Vagina (tissue), 2 donors: ENCODE results near the gene MPLKIP. TPM values are rescaled to one million over a fixed set of nuclear protein-coding genes. Genes with fewer than 3 reads are reported as not detected.
A peak's percentile ranks its signal among the peaks of the same experiment; 100 is the strongest.
"Not testable (repeated sequence)": the region's sequence is repeated elsewhere in the genome, so short reads cannot be mapped to it uniquely, and the experiment has no call there.

Source experiments
- DNase-seq, 2 donors: peaks; one replicate each; pipeline ENCODE4 v3.0.0-alpha.2; 2017; ENCODE audit errors: extremely low spot score in 2 of 2
- H3K27ac ChIP-seq: fragments of 200-600 bp; sonication (generic); one replicate; pipeline ENCODE4 v1.5.1; 2019
- H3K27me3 ChIP-seq: fragments of 200-600 bp; sonication (generic); one replicate; pipeline ENCODE4 v1.5.1; 2019
- H3K36me3 ChIP-seq, 2 donors: fragments of 200-600 bp; sonication (generic); one replicate each; pipeline ENCODE4 v1.5.1; 2017 to 2019
- H3K4me1 ChIP-seq: fragments of 200-600 bp; sonication (generic); one replicate; pipeline ENCODE4 v1.5.1; 2019
- H3K4me3 ChIP-seq, 2 donors: fragments of 200-600 bp; sonication (generic); 1 replicate in 1 of 2; 2 replicates in 1 of 2; pipeline ENCODE4 v1.5.1; 2016 to 2019
- H3K9me3 ChIP-seq: fragments of 200-600 bp; sonication (generic); one replicate; pipeline ENCODE4 v1.5.1; 2019
- CTCF ChIP-seq, 3 experiments: fragments of 450-650 bp in 2 of 3; fragments of 200-600 bp in 1 of 3; sonication (generic) in 1 of 3; IDR thresholded peaks; one replicate each; pipeline ENCODE4 v1.5.1; 2017 to 2019; ENCODE audit warnings: antibody characterized with exemption in 3 of 3, mild to moderate bottlenecking in 2 of 3, moderate library complexity in 2 of 3
- POLR2A ChIP-seq, 2 donors: fragments of 450-650 bp; IDR thresholded peaks; one replicate each; pipeline ENCODE4 v1.6.1; 2017; ENCODE audit warnings: antibody characterized with exemption in 2 of 2, mild to moderate bottlenecking in 2 of 2, moderate library complexity in 2 of 2
- POLR2AphosphoS5 ChIP-seq, 2 donors: sonication (generic); formaldehyde crosslinking; IDR thresholded peaks; one replicate each; pipeline ENCODE4 v1.9.0; 2017; ENCODE audit warnings: antibody characterized with exemption in 2 of 2, mild to moderate bottlenecking in 2 of 2, low read depth in 1 of 2; ENCODE audit not compliant: insufficient read depth in 1 of 2
- intact Hi-C: fragments of 100-400 bp; cut with DNase I; formaldehyde crosslinking; loops from one replicate; pipeline ENCODE4 v1.15.1; 2023
- total RNA-seq: library from RNA; depleted of rRNA; stranded (reverse); fragments of >200 nt; gene quantifications from one replicate; pipeline ENCODE4 v1.2.3, GENCODE V29; 2016

MPLKIP gene
- 32.4 TPM for total RNA-seq

- no peaks in the 10 kb centered on the region for H3K36me3 ChIP-seq
- peak within 1 kb of the TSS; percentile 89 for H3K27ac ChIP-seq
- no peaks in the 10 kb centered on the region for H3K27me3 ChIP-seq
- intact Hi-C loops: no loop called here
- TF ChIP-seq POLR2A (IDR thresholded peaks at IDR 0.05) (peak in 1 of 2 donors; percentile 10), POLR2AphosphoS5 (IDR thresholded peaks at IDR 0.05; ENCODE audit: insufficient read depth in 1 of 2, low read depth in 1 of 2) (peak; percentile 79 to 84), CTCF (IDR thresholded peaks at IDR 0.05) (peak; percentile 65 to 95 (median 89))
- peak in 1 of 2 donors; percentile 91 for DNase-seq
- peaks cover 39% of the 10 kb centered on the region for H3K4me1 ChIP-seq
- no peaks in the 10 kb centered on the region for H3K9me3 ChIP-seq
- H3K4me3 ChIP-seq: peak within 1 kb of the TSS; percentile 85 to 96
Observed at GRCh38 chr7:40134428-40135316, at the start of gene MPLKIP, which contains the start of gene SUGCT. Gene MPLKIP (minus strand): TSS chr7:40134622. CDS start chr7:40134567, 55 bp downstream. Gene SUGCT (plus strand): TSS chr7:40135005.

- intact Hi-C loops: no loop called here
- DNase-seq: no peak
- Histone ChIP-seq H3K4me1 (no peaks in the 10 kb centered on the region), H3K27ac (no peak overlapping the region), H3K4me3 (no peak overlapping the region), H3K27me3 (no peaks in the 10 kb centered on the region), H3K9me3 (no peaks in the 10 kb centered on the region), H3K36me3 (no peaks in the 10 kb centered on the region)
- no peak for TF ChIP-seq CTCF (IDR thresholded peaks at IDR 0.05)
Observed at GRCh38 chr7:40182452-40182851, 48.0 kb upstream of the MPLKIP start.

- TF ChIP-seq CTCF (IDR thresholded peaks at IDR 0.05) (no peak), POLR2AphosphoS5 (IDR thresholded peaks at IDR 0.05; ENCODE audit: insufficient read depth in 1 of 2, low read depth in 1 of 2) (no peak), POLR2A (IDR thresholded peaks at IDR 0.05) (no peak)
- intact Hi-C loops: no loop called here
- Histone ChIP-seq H3K9me3 (no peaks in the 10 kb centered on the region), H3K4me3 (no peak overlapping the region), H3K27me3 (no peaks in the 10 kb centered on the region), H3K4me1 (no peaks in the 10 kb centered on the region), H3K27ac (no peak overlapping the region), H3K36me3 (no peaks in the 10 kb centered on the region)
- no peak for DNase-seq
Observed at GRCh38 chr7:40177071-40177470, 42.6 kb upstream of the MPLKIP start.

- no peaks in the 10 kb centered on the region for H3K36me3 ChIP-seq
- TF ChIP-seq POLR2AphosphoS5 (IDR thresholded peaks at IDR 0.05; ENCODE audit: insufficient read depth in 1 of 2, low read depth in 1 of 2): no peak
- TF ChIP-seq CTCF (IDR thresholded peaks at IDR 0.05): no peak
- no peak for TF ChIP-seq POLR2A (IDR thresholded peaks at IDR 0.05)
- no peaks in the 10 kb centered on the region for H3K27me3 ChIP-seq
- H3K27ac ChIP-seq: no peak overlapping the region
- no peak for DNase-seq
- no peaks in the 10 kb centered on the region for H3K4me1 ChIP-seq
- intact Hi-C loops: no loop called here
- no peak overlapping the region for H3K4me3 ChIP-seq
- no peaks in the 10 kb centered on the region for H3K9me3 ChIP-seq
Observed at GRCh38 chr7:40175725-40176510, 41.5 kb upstream of the MPLKIP start.

GRCh38 chr7:40175256-40175655 is 40.8 kb upstream of the MPLKIP start:
- intact Hi-C loops, DNase-seq, H3K4me3 ChIP-seq, H3K9me3 ChIP-seq, H3K27ac ChIP-seq, H3K36me3 ChIP-seq, H3K4me1 ChIP-seq, H3K27me3 ChIP-seq: not testable (repeated sequence)

GRCh38 chr7:40173121-40173520 is 38.7 kb upstream of the MPLKIP start:
- H3K36me3 ChIP-seq, H3K4me1 ChIP-seq, intact Hi-C loops, H3K27ac ChIP-seq, H3K27me3 ChIP-seq, H3K4me3 ChIP-seq, DNase-seq, H3K9me3 ChIP-seq: not testable (repeated sequence)

GRCh38 chr7:40168266-40168665 is 33.8 kb upstream of the MPLKIP start:
- intact Hi-C loops, DNase-seq, H3K4me3 ChIP-seq, H3K9me3 ChIP-seq, H3K4me1 ChIP-seq, H3K27ac ChIP-seq, H3K27me3 ChIP-seq, H3K36me3 ChIP-seq: not testable (repeated sequence)
